ENCODE results near the gene CCNA1. TPM values are rescaled to one million over a fixed set of nuclear protein-coding genes. Genes with fewer than 3 reads are reported as not detected.

The CCNA1 gene
- total and polyA plus RNA-seq, 3 donors from 2014 or later = 48.9 to 204 (median 58.9) TPM

- no peaks in the 10 kb centered on the region for H3K27me3 ChIP-seq
- no peak for DNase-seq
- H3K36me3 ChIP-seq (ENCODE audit: low read depth, missing control alignments) = no peaks in the 10 kb centered on the region
- TF ChIP-seq CTCF (IDR thresholded peaks at IDR 0.05) (no peak), POLR2A (IDR thresholded peaks at IDR 0.05) (no peak)
- no peaks in the 10 kb centered on the region for H3K4me1 ChIP-seq
- no peak overlapping the region for H3K4me3 ChIP-seq
- H3K27ac ChIP-seq = no peak overlapping the region
- WGBS, 2 donors = 87 to 93% methylated on average over 6 of the region's 6 CpGs
- intact Hi-C loops (cut with DNase I; ENCODE audit: low total_unique reads) = no loop called here
- H3K9me3 ChIP-seq = no peaks in the 10 kb centered on the region
Measured at GRCh38 chr13:36438594-36439483, 6.5 kb downstream of the CCNA1 start.

GRCh38 chr13:36445278-36445677 is 13.0 kb downstream of the CCNA1 start:
- WGBS, 2 donors = 66 to 67% methylated on average over 5 of the region's 5 CpGs
- H3K4me1 ChIP-seq = no peaks in the 10 kb centered on the region
- intact Hi-C loops (cut with DNase I; ENCODE audit: low total_unique reads) = no loop called here

GRCh38 chr13:36445891-36446351 is 13.6 kb downstream of the CCNA1 start:
- Histone ChIP-seq H3K4me1 (no peaks in the 10 kb centered on the region), H3K9me3 (no peaks in the 10 kb centered on the region), H3K27ac (no peak overlapping the region), H3K4me3 (no peak overlapping the region), H3K36me3 (ENCODE audit: low read depth, missing control alignments) (no peaks in the 10 kb centered on the region), H3K27me3 (no peaks in the 10 kb centered on the region)
- TF ChIP-seq POLR2A (IDR thresholded peaks at IDR 0.05) (no peak), CTCF (IDR thresholded peaks at IDR 0.05) (no peak)
- intact Hi-C loops (cut with DNase I; ENCODE audit: low total_unique reads) = no loop called here
- DNase-seq = no peak
- 90 to 93% methylated on average over 2 of the region's 2 CpGs for WGBS, 2 donors

More at GRCh38 chr13:36445278-36445677, 13.0 kb downstream of the CCNA1 start:
- DNase-seq = no peak
- Histone ChIP-seq H3K36me3 (ENCODE audit: low read depth, missing control alignments) (no peaks in the 10 kb centered on the region), H3K9me3 (no peaks in the 10 kb centered on the region), H3K27me3 (no peaks in the 10 kb centered on the region), H3K27ac (no peak overlapping the region), H3K4me3 (no peak overlapping the region)
- TF ChIP-seq POLR2A (IDR thresholded peaks at IDR 0.05) (no peak), CTCF (IDR thresholded peaks at IDR 0.05) (no peak)

GRCh38 chr13:36447501-36447900 is 15.2 kb downstream of the CCNA1 start:
- no peak for TF ChIP-seq CTCF (IDR thresholded peaks at IDR 0.05)
- TF ChIP-seq POLR2A (IDR thresholded peaks at IDR 0.05) = no peak
- 49 to 54% methylated on average over 7 of the region's 7 CpGs for WGBS, 2 donors
- DNase-seq = peak; percentile 54
- Histone ChIP-seq H3K9me3 (no peaks in the 10 kb centered on the region), H3K27ac (no peak overlapping the region), H3K4me3 (no peak overlapping the region), H3K36me3 (ENCODE audit: low read depth, missing control alignments) (no peaks in the 10 kb centered on the region), H3K27me3 (no peaks in the 10 kb centered on the region), H3K4me1 (no peaks in the 10 kb centered on the region)
- intact Hi-C loops (cut with DNase I; ENCODE audit: low total_unique reads) = no loop called here
